HG02798 (cell line): ENCODE results near the gene R3HDM1.
"Not testable (repeated sequence)": the region's sequence is repeated elsewhere in the genome, so short reads cannot be mapped to it uniquely, and the experiment has no call there.

ENCODE experiments used
- ATAC-seq: cut with Tn5 transposase; IDR thresholded peaks from one replicate; pipeline ENCODE4 v1.9.1; 2021; ENCODE audit warnings: mild to moderate bottlenecking; ENCODE audit not compliant: unreplicated experiment, poor library complexity

The R3HDM1 gene

DNA sequence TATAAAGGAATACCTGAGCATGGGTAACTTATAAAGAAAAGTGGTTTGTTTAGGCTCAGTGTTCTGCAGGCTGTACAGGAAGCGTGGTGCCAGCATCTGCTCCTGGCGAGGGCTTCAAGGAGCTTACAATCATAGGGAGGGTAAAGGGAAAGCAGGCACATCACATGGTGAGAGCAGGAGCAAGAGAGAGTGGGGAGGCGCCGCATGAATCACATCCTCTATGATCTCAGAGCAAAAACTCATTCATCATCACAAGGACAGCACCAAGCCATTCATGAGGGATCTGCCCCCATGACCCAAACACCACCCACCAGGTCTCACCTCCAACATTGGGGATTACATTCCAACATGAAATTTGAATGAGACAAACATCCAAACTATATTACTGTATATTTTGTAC, 32.5 kb downstream of the R3HDM1 start:
- no peak for ATAC-seq

DNA sequence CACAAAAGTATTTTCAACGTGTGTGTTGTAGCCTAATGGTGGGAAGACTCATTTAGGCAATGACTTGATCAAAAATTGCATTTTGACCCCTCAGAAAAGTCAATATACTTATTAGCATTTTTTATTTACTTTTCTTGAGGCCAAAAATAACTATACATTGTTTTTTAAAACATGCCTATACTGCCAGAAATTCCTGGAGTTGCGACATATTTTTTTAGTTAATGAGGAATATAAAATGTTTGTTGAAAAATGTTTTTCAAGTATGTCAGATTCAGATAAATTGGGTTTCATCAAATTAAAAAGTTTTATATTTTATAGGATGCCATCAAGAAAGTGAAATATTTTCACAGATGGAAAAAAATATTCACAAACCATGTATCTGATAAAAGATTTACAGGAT, 39.6 kb downstream of the R3HDM1 start:
- no peak for ATAC-seq

DNA sequence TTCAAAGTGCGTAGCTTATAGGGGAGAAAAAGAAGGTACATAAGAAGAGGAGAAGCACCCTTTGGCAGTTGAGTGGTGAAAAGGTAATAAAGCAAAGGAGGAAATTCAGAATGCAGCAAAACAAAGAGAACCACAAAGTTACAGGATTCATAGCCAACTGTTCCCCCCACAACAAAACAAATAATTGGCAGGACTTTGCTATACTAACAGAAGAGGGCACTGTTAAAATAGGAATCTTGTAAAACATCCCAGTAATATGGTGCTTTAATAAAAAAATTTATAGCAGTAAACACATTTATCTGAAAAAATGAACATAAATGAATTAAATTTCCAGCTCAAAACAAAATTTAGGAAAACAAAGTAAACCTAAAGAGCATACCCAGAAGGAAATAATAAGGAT, 42.3 kb downstream of the R3HDM1 start:
- ATAC-seq = no peak

DNA sequence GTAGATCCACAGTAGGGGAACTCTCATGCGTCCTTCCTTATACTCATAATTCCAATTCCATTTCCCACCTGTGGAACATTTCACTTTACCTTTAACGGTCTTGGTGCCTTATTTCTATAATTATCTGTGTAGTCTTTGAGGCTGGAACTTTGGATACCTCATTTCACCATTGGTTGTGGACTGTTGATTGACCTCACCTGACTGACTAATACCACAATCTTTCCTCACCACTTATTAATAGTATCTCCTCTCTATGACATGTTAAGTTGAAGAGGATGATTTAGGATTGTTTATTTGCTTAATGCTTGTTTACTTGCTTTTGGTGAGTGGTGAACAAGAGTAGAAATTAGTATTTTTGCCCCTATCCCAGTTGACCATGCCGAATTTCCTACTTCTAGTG, 50.0 kb downstream of the R3HDM1 start:
- no peak for ATAC-seq

DNA sequence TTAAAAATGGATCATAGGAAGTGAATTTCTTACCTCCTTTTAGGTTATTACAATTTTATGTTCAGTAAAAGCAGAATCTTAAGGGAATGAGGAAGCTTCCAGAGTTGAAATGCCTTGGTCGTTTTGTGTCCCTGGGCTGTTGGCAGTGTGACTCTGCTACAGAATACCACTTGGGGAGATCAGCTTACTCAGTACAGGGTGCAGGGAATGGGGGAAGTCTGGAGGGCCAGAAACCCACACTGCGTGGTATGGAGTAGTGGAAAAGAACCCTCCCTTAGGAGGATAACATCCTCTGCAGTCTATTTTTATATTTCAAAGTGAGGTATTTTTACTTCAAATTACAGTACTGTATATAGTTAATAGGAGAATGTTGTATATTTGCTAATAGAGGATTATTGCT, 51.1 kb downstream of the R3HDM1 start:
- no peak for ATAC-seq

DNA sequence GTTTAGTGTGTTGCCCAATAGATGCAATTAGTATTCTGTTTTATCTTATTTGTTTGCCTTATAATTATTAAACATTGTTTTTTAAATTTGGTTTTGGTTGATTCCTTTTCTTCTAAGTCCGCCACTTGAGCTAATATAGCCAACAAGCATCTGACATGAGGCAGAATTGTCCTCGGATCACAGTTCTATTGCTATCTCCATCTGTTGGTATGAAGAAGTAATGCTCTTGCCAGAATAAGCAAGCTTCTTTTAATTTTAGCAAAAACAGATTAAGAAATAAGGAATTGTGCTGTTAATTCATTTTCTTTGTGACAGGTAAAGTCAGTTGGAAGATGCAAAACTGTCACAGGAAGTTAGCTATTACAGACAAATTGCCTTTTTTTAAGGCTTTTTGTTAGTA, 54.3 kb downstream of the R3HDM1 start:
- ATAC-seq = no peak

DNA sequence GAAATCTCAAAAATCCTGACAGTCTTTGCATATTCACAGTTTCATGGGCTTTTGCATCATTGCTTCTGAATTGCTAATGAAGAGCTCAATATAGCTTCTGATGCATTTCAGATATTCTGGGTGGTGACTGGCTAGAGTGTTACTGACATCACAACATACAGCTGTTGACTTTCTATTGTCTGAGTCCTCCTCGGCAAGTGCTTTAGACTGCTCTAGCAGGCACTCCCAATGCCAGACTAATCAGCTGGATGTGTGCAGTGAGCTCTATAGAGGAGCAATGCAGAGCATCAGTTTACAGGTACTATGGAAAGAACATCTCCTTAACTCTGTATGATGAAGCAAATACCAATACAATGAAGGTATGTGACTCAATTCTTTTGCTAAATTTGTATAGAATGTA, 54.9 kb downstream of the R3HDM1 start:
- ATAC-seq = peak; percentile 76

DNA sequence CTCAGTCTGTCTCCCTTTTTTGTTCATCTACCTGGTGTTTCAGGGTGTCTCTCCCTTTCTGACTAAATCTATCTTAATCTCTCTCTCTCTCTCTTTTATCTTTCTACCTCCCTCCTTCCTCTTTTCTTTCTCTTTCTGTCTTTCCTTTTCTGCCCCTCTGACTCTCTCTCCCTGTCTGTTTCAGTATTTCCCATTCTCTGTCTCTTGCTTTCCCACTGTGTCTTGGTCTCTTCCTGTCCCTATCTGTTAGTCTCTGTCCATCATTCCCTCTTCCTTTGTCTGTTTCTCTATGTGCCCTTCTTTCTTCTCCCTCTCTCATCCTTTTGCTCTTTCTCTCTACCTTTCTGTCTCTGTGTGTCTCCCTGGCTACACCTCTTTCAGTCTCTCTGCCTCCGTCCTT, 56.7 kb downstream of the R3HDM1 start:
- no peak for ATAC-seq

DNA sequence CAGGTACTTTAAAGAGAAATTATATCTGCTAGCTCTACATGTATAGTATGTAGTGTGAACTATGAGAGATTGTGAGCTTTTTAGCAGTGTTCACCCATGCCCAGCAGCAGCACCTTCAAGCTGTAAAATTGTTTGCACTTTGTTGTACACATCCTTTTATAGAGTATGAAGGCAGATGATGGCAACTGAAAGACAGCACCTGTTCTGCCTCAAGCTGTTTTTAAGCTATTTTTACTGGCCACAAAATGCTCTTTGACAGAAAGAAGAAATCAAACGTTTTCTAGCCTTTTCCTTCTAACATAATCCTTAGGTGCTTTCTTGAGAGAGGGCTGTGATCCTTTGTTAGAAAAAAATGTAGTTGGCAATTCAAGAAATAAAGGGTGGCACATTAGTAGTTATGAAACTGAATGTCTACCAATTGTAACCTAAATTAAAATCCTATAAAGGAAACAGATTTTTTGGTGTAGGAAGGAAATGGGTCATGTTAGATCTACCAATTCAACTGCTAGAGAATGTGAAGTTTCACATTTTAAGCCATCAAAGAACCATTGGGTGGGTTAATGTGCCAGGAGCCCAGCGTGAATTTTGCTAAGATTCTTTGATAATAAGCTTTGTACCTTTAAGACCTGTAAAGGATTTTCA, 59.5 kb downstream of the R3HDM1 start:
- ATAC-seq = peak; percentile 35

DNA sequence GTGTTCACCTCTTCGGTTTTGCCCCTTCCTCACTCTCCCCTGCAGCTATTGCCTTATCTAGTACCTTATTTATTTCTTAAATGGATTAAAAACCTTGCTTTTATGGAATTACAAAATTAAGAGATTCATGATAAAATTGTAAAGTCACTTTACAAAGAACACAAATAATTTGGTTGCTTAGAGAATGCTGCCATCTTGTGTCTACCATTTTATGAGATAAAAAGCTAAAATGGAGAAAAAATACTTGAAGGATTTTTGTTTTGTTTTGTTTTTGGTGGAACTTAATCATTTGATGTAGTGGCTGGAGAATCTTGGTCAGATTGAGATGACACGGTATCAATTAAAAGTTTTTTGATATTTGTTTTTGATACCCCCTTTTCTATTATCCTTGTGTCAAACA, 69.6 kb downstream of the R3HDM1 start:
- no peak for ATAC-seq

DNA sequence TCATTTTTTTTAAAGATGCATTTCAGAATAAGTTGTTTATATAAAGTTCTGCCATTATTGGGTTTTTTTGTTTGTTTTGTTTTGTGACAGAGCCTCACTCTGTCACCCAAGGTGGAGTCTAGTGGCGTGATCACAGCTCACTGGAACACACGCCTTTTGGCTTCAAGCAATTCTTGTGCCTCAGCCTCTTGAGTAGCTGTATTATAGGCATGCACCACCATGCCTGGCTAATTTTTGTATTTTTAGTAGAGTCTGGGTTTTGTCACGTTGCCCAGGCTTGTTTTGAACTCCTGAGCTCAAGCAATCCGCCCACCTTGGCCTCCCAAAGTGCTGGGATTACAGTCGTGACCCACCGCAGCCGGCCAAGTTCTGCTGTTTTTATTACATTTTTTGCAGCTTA, 72.3 kb downstream of the R3HDM1 start:
- ATAC-seq = no peak

DNA sequence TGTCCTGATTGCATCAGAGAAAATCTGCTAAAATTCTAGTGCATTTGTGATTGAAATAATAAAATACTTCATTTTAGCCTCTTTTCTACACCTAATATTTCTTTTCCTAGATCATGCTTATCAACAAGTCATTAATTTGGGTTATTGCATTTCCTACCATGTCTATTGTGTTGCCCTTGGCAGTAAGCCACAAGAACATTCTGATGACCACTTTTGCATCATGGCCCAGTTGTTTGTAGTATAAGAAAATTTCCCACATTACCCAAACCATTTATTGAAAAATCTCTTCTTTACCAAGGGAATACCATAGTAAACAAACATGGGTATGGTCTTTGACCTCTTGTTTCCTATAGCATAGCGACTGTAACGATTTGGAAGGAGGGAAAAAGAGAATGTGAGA, 76.3 kb downstream of the R3HDM1 start:
- no peak for ATAC-seq

DNA sequence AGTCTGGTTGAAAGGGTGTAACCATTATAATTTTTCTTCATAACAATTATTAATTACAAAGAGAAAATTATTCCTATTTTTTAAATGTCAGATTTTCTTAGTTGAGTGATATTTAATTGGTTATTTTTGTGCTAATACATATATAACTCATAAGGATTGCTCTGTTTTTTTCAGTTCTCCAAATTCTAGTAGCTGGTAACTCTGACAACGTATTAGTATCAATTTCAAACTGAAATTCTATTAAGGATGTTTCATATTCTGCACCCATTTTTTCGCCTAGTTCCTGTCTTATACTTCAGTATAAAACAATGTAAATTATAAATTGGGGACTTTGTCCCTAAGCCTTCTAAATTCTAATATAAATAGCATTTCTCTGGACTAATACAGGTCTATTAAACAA, 81.0 kb downstream of the R3HDM1 start:
- no peak for ATAC-seq

DNA sequence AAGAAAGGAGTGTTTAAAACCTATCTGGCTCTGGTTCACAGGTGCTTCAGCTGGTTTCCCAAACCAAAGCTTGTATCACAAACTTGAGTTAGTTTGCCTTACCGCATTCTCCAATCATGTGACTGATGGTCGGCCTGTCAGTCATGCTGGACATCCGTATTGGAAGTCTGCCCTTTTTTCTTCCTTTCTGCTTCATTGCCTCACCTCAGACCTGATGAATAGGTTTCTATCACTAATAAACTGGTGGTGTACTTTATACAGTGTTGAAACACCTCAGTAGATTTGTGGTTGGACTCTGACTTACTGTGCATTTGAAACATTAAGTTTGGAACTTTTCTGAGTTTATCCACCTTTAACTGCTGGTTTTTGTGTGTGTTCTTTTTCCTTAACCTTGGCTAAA, 84.1 kb downstream of the R3HDM1 start:
- ATAC-seq = no peak

DNA sequence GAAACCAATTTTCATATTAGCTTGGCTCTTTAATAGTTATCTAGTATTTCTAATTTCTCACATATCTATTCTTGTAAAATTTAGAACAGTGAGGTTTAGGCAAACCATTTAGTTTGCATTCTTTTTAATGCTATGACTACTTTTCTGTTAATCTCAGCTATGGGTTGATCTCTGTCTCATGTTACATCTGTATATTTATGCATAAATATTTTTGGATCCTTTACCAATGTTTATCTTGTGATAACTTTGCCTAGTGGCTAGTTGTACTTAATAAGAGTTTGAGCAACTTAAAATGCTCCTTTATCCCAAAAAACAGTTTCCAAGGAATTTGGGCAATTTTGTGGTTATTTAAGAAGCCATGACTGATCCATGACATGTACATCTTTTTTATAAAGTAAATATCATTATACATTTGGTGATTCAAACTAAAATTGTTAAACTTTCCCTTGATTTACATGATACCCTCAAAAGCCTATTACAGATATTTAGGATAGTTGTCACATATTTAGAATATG, 86.3 kb downstream of the R3HDM1 start:
- ATAC-seq = no peak

DNA sequence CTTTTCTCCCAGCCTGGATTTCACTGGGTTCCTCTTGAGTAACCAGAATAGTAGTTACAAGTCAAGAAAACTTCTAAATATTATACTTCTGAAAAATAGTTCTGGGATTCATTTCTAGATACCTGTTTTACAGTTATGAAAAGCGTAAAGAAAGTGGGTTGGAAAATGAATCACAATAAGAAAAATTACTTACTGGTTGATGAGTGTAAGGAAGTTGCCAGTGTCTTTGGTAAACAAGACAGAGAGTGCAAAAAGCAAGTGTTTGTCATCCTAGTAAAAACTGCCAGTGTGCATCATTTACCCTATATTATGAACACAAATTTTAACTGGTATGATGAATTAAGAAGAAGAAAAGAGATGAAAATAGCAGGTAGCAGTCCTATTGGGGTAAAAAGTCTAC, 88.9 kb downstream of the R3HDM1 start:
- no peak for ATAC-seq

DNA sequence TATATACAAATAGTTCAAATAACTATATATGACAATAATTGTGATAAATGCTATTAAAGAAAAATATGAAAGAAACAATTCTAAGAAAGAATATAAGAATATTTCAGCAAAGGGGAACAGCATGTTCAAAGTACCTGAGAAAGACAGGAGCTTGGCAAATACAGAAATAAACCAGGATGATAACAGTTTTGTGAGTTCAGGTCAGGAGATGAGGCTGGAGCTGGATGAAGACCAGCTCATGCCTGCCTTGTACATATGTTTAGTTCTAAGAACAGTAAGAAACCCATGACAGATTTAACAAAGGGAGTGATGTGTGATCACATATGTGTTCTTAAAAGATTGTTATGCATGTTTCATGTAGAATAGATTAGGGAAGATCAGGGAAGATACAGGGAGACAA, 98.2 kb downstream of the R3HDM1 start:
- ATAC-seq = no peak

DNA sequence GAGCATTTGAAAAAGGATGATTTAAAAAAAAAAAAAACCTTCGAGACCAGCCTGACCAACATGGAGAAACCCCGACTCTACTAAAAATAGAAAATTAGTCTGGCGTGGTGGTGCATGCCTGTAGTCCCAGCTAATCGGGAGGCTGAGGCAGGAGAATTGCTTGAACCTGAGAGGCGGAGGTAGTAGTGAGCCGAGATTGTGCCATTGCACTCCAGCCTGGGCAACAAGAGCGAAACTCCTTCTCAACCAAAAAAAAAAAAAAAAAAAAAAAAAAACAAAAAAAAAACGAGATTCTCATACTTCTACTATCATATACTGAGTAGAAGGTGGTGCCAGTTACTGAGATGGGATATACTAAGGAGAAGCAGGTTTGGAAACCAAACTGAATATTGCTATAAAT, 98.8 kb downstream of the R3HDM1 start:
- ATAC-seq = not testable (repeated sequence)

DNA sequence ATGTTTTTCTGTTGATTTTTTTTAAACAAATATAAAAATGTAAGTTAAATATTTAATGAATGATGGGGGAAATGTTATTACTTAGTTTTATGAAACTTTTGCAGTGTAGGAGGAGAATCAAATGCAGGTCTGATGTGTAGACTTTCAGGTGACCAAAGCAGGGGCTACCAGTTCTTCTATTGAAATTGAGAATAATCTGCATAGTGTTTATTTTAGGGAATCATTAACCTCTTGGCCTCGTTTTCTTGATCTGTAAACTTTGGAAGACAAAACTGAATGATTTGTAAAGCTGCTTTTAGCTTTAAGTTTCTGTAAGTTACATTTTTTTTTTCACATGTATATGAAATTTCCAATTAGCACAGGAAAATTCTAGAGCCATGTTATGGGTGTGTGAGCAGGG, 99.2 kb downstream of the R3HDM1 start:
- ATAC-seq = no peak

DNA sequence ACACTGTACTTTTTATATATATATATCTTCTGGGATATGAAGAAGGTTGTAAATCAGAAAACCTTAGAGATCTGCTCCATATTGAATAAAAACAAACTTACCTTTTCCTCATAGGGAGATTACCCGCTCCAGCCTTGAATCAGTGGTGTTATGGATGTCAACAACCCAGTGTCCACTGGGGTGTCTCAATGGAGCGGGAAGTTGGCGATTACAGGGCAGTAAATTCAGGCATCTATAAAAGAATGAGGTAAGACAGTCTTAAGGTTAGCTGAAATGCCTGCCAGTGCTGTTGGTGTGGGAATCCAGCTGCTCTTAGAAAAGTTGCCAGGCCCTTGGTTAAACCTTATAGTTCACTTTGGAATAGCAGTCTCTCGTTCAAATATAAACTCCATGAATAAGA, 102.3 kb downstream of the R3HDM1 start:
- ATAC-seq = no peak

DNA sequence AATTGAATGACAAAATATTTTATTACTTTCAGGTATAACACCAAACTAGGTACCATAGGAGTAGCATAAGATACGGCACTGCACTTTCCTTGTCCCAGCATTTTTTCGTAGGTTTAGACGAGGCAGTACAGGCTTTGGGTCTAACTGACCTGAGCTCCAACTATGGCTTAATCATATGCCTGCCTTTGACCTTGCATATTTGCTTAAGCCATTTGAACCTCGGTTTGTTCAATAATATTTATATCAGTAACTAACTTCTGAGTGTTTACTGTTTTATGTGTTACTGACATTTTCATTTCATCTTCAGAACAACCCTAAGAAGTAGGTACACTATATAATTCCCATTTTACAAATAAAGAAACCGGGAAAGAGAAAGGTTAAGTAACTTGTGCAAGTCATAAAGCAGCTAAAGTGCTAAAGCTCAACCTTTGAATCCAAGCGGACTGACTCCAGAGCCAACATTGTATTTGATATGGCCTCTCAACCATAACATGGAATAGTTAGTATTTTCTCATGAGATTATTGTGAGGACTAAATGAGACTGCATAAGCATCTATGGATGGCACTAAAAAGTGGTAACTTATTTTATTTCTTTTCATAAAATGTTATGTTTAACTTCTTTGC, 104.0 kb downstream of the R3HDM1 start:
- ATAC-seq = no peak

DNA sequence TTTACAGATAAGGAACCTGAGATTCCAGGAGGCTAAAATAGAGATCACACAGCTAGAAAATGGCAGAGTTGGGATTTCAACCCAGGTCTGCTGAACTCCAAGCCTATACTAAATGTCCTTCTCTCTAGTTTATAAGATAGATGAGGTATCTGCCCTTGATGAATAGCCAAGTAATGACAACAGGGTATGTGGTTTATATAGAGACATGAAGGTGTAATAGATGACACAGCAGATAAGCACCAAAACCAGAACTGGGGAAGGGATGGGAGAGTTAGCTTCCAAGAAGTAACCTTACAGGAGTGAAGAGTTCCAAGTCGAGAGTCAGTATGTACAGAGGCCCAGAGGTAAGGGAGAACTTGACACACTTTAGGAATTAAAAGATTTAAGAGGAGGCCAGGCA, 105.7 kb downstream of the R3HDM1 start:
- no peak for ATAC-seq
